ENCODE data around the gene CNTNAP3B.
"Not testable (repeated sequence)": the region's sequence is repeated elsewhere in the genome, so short reads cannot be mapped to it uniquely, and the experiment has no call there.

CNTNAP3B gene

GRCh38 chr9:42129073-42129729 lies at the start of gene CNTNAP3B:
CNTNAP3B (minus strand) TSS chr9:42129426; CDS start chr9:42129094, 332 bp downstream.
- DNase-seq: peak; percentile 8

DNA sequence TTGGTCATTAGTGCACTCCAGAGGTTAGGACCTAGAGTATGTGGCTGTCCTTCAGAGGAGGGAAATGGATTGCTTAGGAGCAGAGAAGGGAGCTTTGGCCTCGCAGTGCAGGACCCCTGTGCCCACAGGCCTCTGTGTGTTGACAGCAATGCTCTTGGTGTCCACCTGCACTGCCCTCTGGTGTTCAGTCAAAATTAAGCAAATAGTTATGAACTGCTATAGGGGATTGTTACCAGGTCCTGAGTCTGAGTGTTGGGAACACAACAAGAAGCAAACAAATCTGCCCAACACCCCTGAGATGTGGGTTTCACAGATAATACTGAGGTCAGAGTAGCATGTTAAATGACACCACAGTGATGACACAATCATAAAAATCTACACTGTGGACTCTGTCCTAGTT lies 31.1 kb upstream of the CNTNAP3B start:
- not testable (repeated sequence) for DNase-seq

DNA sequence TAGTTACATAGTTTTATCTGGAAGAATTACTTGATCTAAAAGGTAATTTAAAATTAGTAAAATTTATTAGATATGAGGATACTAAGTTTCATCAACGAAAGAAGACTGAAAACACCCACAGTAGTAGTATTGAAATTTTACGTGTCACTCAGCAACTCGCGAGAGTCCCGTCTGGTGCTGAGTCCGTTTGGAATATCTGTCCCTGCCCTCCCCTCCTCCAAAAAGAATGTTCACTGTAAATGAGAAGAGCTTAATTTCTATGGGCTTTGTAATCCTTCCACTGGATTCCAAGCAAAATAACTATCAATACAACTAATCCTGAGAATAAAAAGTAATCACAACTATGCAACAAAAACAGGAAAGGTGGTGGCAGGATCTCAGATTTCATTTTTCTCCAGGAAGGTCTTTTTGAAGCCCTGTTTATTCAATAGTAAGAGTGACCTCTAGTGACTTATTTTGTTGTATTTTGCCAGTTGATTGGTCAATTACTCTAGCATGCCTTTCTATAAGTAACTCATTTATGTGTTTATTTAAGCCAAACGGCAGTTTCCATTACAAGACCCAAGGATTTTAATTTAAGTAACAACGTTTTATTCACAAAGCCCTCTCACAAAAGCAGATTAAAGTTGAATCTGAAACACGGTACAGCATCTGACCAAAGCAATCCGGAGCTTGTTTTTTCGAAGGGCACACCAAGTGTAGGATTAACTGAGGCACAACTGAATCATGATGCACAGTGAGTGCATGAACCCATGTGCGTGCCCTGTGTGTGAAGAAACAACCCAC lies 2.0 kb downstream of the CNTNAP3B start:
- peak; percentile 38 for DNase-seq

- not testable (repeated sequence) for DNase-seq
Observed at GRCh38 chr9:42121007-42121406, 8.2 kb downstream of the CNTNAP3B start.

DNA sequence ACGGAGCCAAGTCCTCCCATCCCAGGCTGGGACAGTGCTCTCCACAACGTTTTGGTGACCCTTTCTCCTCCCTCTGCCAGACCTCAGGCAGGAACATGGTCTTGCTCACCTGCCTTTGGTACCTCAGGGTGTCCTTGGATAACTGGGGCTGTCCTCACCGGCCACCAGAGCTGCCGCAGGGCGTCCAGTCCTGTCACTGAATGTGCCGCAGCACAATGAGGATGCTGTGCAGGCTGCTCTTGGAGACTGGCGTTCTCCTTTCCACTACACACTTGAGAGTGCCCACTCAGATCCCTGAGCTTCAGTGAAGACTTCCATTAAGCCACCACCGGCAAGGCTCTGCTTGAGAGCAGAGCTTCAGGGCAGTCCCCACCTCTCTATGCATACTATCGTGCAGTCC lies 33.3 kb downstream of the CNTNAP3B start:
- not testable (repeated sequence) for DNase-seq

GRCh38 chr9:42084559-42084952 lies 44.7 kb downstream of the CNTNAP3B start:
- DNase-seq: not testable (repeated sequence)

- DNase-seq: not testable (repeated sequence)
Observed at GRCh38 chr9:42083877-42084558, 45.2 kb downstream of the CNTNAP3B start.

DNA sequence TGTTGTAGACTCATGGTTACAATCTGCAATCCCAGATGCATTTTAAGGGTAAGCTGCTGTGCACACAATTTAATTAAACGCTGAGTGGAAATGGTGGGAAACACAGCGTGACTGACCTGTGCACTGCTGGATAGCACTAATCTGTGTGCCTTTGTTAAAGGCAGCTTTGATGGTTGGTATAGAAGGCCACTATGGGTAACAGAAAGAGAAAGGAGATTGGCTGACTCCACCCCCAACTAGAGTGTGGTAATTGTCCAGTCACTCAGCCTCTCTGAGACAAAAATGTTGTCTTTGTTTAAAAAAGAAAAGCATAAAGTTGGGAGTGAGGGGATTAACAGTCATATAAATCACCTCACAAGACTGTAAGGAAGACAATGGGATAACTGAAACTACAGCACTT lies 48.9 kb downstream of the CNTNAP3B start:
- DNase-seq: not testable (repeated sequence)

DNA sequence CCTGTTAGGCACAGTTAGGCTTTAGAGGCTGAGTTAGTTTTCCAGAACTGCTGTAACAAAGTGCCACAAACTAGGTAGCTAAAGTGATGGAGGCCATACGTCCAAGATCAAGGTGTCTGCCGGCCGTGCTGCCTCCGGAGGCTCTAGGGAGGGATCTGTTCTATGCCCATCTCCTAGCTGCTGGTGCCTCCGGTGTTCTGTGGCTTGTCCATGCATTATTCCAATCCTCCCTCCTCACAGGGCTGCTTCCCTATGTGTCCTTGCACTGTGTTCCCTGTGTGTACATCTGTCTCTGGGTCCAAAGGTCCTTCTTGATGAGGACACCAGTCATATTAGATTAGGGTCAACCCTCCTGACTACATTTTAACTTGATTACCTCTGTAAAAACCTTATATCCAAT lies 54.4 kb downstream of the CNTNAP3B start:
- DNase-seq: not testable (repeated sequence)

- not testable (repeated sequence) for DNase-seq
Observed at GRCh38 chr9:42071026-42071425, 58.2 kb downstream of the CNTNAP3B start.

DNA sequence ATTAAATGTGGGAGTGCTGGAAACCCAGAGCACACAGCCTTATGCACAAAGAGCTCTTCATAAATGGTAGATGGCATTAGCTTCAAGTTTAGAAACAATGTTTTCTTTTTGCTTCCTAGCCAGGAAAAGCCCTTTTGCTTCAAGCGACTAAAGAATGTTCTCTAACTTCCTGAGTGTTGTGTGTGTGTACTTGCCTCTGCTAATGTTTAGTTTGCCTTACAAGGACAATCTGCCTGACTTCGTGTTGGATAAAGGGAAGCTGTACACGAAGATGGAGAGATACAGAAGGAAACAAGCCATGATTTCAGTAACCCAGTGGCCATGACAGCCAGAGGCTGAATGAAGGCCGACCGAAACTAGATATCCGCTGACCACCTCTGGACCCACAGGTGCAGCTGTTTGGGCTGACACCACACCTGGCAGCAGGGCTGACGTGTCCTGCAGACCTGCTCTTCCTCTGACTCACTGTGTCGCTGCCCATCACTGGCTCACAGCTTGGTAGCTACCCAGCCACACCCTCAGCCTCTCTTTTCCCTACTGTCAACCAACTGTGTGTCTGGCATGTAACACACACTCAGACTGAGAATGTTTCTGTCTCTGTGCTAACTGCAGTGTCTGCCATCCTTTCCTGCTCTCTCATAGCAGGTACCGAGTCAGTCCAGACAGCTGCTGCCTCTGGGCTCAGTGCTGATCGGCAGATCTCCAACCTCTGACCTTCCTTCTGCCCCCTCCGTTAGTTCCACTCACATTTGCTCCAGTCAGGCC lies 59.0 kb downstream of the CNTNAP3B start:
- not testable (repeated sequence) for DNase-seq

DNA sequence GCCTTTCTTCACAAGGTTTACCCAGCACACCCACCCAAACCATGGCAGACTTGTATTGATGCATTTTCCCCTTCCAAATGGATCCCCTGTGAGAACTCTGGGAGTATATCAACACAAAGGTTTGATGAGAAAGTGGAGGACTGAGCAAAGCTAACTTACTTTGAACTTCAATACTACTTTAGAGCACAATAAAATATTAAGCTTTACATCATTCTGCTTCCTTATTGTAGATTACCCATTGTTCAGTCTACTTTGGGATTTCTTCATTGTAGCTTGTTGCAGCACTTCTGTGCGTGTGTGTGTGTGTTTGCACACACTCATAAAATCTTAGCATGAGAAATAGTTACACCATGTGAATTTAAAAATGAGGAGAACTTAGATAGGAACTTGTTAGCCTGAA lies 75.4 kb downstream of the CNTNAP3B start:
- DNase-seq: not testable (repeated sequence)

- not testable (repeated sequence) for DNase-seq
Observed at GRCh38 chr9:42050701-42051100, 78.5 kb downstream of the CNTNAP3B start.

GRCh38 chr9:42044422-42045010 lies 84.7 kb downstream of the CNTNAP3B start:
- DNase-seq: not testable (repeated sequence)

DNA sequence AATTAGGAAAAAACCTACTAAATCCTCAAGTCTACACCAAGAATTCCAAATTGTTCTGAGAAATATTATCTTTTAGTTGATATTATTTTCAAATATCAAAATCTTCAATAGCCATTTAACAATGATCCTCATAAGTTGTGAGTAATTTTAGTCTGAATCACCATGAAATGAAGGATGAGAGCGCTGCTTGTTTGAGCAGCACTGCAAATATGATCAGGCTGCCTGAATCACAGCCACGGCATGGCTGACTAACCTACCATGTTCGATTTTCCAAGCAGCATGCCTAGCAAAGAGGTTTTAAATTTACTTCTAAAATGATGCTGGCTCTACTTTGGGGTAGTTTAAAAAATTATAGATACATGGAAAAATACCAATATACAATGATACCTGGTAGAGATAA lies 95.7 kb downstream of the CNTNAP3B start:
- not testable (repeated sequence) for DNase-seq

GRCh38 chr9:42020639-42021038 lies 108.6 kb downstream of the CNTNAP3B start:
- DNase-seq: not testable (repeated sequence)

- not testable (repeated sequence) for DNase-seq
Observed at GRCh38 chr9:42018220-42018922, 110.9 kb downstream of the CNTNAP3B start.

- not testable (repeated sequence) for DNase-seq
Observed at GRCh38 chr9:42014317-42014716, 114.9 kb downstream of the CNTNAP3B start.

DNA sequence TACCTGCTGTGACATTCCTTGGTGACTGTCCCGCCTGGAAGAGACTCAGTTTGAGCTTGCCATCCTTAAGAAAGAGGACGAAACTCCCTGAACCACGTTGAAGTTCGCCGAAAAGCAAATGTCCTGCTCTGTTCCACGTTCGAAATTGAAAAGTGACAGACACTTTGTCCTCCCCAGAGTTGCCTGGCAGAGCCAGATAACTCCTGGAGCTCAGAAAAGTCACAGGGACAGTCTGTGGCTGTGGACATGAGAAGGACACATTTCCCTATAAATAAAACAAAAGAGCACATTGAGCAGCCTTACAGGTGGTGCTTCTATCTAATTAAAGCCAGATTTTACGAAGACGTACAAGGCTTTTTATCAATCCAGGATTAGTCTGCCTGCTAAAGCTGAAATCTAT lies 137.6 kb downstream of the CNTNAP3B start:
- DNase-seq: not testable (repeated sequence)

- not testable (repeated sequence) for DNase-seq
Observed at GRCh38 chr9:41980271-41980670, 149.0 kb downstream of the CNTNAP3B start.

DNA sequence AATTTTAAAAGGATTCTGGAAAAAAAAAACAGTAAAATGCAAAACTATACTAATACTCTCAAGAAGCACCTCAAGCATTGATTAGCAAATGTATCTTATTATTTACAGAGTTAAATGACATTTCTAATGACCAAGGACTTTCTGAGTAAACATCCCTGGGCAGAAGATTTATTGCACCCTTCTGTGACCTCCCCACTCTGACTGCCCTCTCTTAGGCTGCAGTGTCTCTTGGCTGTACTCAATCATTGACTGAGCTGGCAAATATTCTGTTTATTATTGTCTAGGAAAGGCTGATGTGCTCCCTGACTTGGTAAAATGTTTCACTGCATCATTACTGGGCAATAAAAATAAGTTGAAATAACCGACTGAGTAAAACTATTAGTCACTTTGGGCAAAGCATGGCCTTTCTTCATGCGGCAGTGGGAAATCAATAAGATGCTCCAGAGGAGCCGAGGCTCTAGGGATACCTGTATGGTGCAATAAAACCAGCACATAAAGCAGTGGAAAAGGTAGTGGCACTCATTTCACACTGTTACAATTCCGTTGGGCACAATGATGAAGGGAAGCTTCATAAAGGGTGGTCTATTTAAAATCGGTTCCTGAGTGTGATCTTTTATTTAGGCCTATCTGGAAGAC lies 151.1 kb downstream of the CNTNAP3B start:
- DNase-seq: not testable (repeated sequence)

Measured in NCI-H1105 treated with DMSO at 0.1 percent for 48 hours (cell line).